Naive thymus-derived CD4-positive, alpha-beta T cell (primary cell): ENCODE measurements around the gene CACNA1G. TPM values are rescaled to one million over a fixed set of nuclear protein-coding genes. Genes with fewer than 3 reads are reported as not detected.

Source experiments
- ATAC-seq: fragments of 150-1000 bp; cut with Tn5 transposase; 2 replicates; pipeline ENCODE4 v1.10.0; 2021; ENCODE audit warnings: mild to moderate bottlenecking, moderate library complexity
- CTCF ChIA-PET: fragments of 350-600 bp; sonication (Branson Sonifier 250); formaldehyde crosslinking; loops from one replicate; lab custom pipeline; 2021; ENCODE audit warnings: antibody characterized with exemption; lab: Charles Lee
- POLR2A ChIA-PET: fragments of 350-600 bp; sonication (Branson Sonifier 250); formaldehyde crosslinking; loops from one replicate; lab custom pipeline; 2021; ENCODE audit warnings: antibody characterized with exemption, inconsistent platforms; lab: Charles Lee
- DNase-seq, 9 donors: peaks; one replicate each; pipeline versions ENCODE4 v3.0.0 to v3.0.0-alpha.2; 2020 to 2022; ENCODE audit warnings: mixed read lengths in 1 of 9
- H3K27ac ChIP-seq: one replicate; pipeline ENCODE4 v1.7.0; 2013; ENCODE audit warnings: mild to moderate bottlenecking, low read depth, low read length, moderate library complexity
- H3K27me3 ChIP-seq, 2 donors: one replicate each; pipeline ENCODE4 v1.7.0; 2013; ENCODE audit warnings: low read length in 2 of 2, mild to moderate bottlenecking in 2 of 2, moderate library complexity in 2 of 2; ENCODE audit not compliant: control insufficient read depth in 2 of 2, insufficient read depth in 2 of 2
- H3K36me3 ChIP-seq, 3 experiments: 1 replicate in 2 of 3; 2 replicates in 1 of 3; pipeline ENCODE4 v1.7.0; 2013; ENCODE audit warnings: low read length in 3 of 3, mild to moderate bottlenecking in 3 of 3, moderate library complexity in 1 of 3; ENCODE audit not compliant: insufficient read depth in 3 of 3, control insufficient read depth in 2 of 3
- H3K4me1 ChIP-seq, 2 donors: one replicate each; pipeline ENCODE4 v1.7.0; 2013; ENCODE audit warnings: low read length in 2 of 2, mild to moderate bottlenecking in 2 of 2, moderate library complexity in 1 of 2; ENCODE audit not compliant: control insufficient read depth in 2 of 2, insufficient read depth in 2 of 2
- H3K4me3 ChIP-seq: 2 replicates; pipeline ENCODE4 v1.7.0; 2013; ENCODE audit warnings: mild to moderate bottlenecking, low read length
- H3K9me3 ChIP-seq, 3 experiments: 1 replicate in 2 of 3; 2 replicates in 1 of 3; pipeline ENCODE4 v1.7.0; 2013; ENCODE audit warnings: low read length in 3 of 3; ENCODE audit not compliant: control insufficient read depth in 2 of 3
- H3K27ac Mint-ChIP-seq, 9 donors: one replicate each; pipeline ENCODE4 v1.8.0; 2020 to 2022; ENCODE audit warnings: mixed read lengths in 9 of 9, mild to moderate bottlenecking in 8 of 9, moderate library complexity in 5 of 9, inconsistent platforms in 2 of 9
- H3K27me3 Mint-ChIP-seq, 5 donors: one replicate each; pipeline ENCODE4 v1.8.0; 2021 to 2022; ENCODE audit warnings: mixed read lengths in 5 of 5, mild to moderate bottlenecking in 1 of 5
- H3K36me3 Mint-ChIP-seq, 5 donors: one replicate each; pipeline ENCODE4 v1.8.0; 2020 to 2022; ENCODE audit warnings: mixed read lengths in 5 of 5, mild to moderate bottlenecking in 3 of 5, inconsistent platforms in 1 of 5
- H3K4me1 Mint-ChIP-seq, 7 donors: one replicate each; pipeline ENCODE4 v1.8.0; 2020 to 2022; ENCODE audit warnings: mixed read lengths in 7 of 7, mild to moderate bottlenecking in 3 of 7, inconsistent platforms in 1 of 7
- H3K4me3 Mint-ChIP-seq, 10 donors: one replicate each; pipeline ENCODE4 v1.8.0; 2020 to 2022; ENCODE audit warnings: mild to moderate bottlenecking in 10 of 10, mixed read lengths in 10 of 10, moderate library complexity in 6 of 10, inconsistent platforms in 2 of 10
- H3K9me3 Mint-ChIP-seq, 11 donors: one replicate each; pipeline ENCODE4 v1.8.0; 2020 to 2022; ENCODE audit warnings: mixed read lengths in 11 of 11, mild to moderate bottlenecking in 4 of 11, inconsistent platforms in 1 of 11, moderate library complexity in 1 of 11
- intact Hi-C, 2 donors: fragments of 100-400 bp; cut with micrococcal nuclease; formaldehyde crosslinking; loops; one replicate each; pipeline ENCODE4 v1.15.1; 2023
- polyA plus RNA-seq, 2 donors: library from polyadenylated mRNA; unstranded; fragments of 300-500 nt; fragmentation: Illumina TruSeq; gene quantifications; one replicate each; pipeline ENCODE4 v1.2.3, GENCODE V29; 2021
- total RNA-seq, 6 experiments: library from RNA in 5 of 6; stranded (reverse) in 5 of 6; gene quantifications; 1 replicate in 5 of 6; 2 replicates in 1 of 6; pipeline ENCODE4 v1.2.3 and lab custom pipeline; 2021 to 2026

Gene CACNA1G
- total and polyA plus RNA-seq, 7 experiments from 2014 or later: not detected

GRCh38 chr17:50532452-50533024 lies 28.0 kb upstream of the CACNA1G start, which contains the start of gene EPN3:
Gene EPN3, plus strand, starts transcription at chr17:50532735. Its CDS starts 3,822 bp downstream, at chr17:50536557.
- DNase-seq (no peak), ATAC-seq (peak; percentile 42)
- Histone ChIP-seq H3K27ac (no peak within 1 kb of the TSS), H3K36me3 (no peaks in the 10 kb centered on the region), H3K4me3 (no peak within 1 kb of the TSS), H3K9me3 (no peaks in the 10 kb centered on the region), H3K27me3 (peaks cover 6 to 21% of the 10 kb centered on the region in 2 donors), H3K4me1 (peaks cover 0 to 17% of the 10 kb centered on the region in 2 donors)
- Mint-ChIP-seq H3K4me1 (peaks cover 8 to 24% (median 12%) of the 10 kb centered on the region in 7 donors), H3K4me3 (peak within 1 kb of the TSS in 7 of 10 donors; percentile 1 to 75 (median 55)), H3K9me3 (no peaks in the 10 kb centered on the region), H3K36me3 (no peaks in the 10 kb centered on the region), H3K27ac (no peak within 1 kb of the TSS), H3K27me3 (peaks cover 46 to 62% (median 58%) of the 10 kb centered on the region in 5 donors)
- ChIA-PET CTCF (interaction anchor here (0.6 kb wide), 1 partner anchor 439 kb away, joined by 3 read pairs; no protein-coding TSS in a partner anchor), POLR2A (no interaction called here)
- intact Hi-C loops: no loop called here

DNA sequence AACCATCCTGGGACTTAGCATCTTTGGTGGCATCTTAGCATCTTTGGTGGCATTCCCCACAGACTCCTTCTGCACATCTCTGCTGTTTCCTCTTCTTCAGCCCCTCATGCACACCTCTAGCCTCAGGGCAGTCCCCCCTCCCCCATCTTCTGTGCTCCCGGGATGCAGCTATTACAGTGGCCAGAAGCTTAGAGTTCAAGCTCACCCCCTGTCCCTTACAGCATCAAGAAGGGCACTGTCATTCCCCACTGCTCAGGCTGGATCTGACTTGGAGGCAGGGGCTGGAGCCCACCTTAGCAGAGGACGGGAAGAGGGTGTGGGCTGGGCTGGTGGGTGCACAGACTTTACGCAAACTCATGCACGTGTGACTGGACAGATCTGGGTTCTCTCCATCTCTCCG lies 27.3 kb upstream of the CACNA1G start:
- H3K27ac Mint-ChIP-seq: no peak overlapping the region
- ChIA-PET CTCF (no interaction called here), POLR2A (no interaction called here)
- H3K4me1 Mint-ChIP-seq: peaks cover 8 to 24% (median 12%) of the 10 kb centered on the region in 7 donors
- Histone ChIP-seq H3K27me3 (peaks cover 6 to 21% of the 10 kb centered on the region in 2 donors), H3K9me3 (no peaks in the 10 kb centered on the region), H3K4me3 (no peak overlapping the region), H3K4me1 (peaks cover 0 to 17% of the 10 kb centered on the region in 2 donors), H3K27ac (no peak overlapping the region), H3K36me3 (no peaks in the 10 kb centered on the region)
- H3K4me3 Mint-ChIP-seq: peak overlapping the region in 6 of 10 donors; percentile 1 to 75 (median 62)
- DNase-seq: no peak
- no peak for ATAC-seq
- no peaks in the 10 kb centered on the region for H3K36me3 Mint-ChIP-seq
- intact Hi-C loops: no loop called here
- no peaks in the 10 kb centered on the region for H3K9me3 Mint-ChIP-seq
- H3K27me3 Mint-ChIP-seq: peaks cover 46 to 62% (median 58%) of the 10 kb centered on the region in 5 donors

GRCh38 chr17:50533720-50534148 lies 26.8 kb upstream of the CACNA1G start:
- H3K36me3 Mint-ChIP-seq: no peaks in the 10 kb centered on the region
- ATAC-seq: no peak
- ChIA-PET POLR2A (no interaction called here), CTCF (no interaction called here)
- no peaks in the 10 kb centered on the region for H3K36me3 ChIP-seq
- peaks cover 8 to 24% (median 12%) of the 10 kb centered on the region in 7 donors for H3K4me1 Mint-ChIP-seq
- H3K27ac ChIP-seq: no peak overlapping the region
- H3K9me3 Mint-ChIP-seq: no peaks in the 10 kb centered on the region
- peak overlapping the region in 8 of 10 donors; percentile 1 to 75 (median 20) for H3K4me3 Mint-ChIP-seq
- H3K9me3 ChIP-seq: no peaks in the 10 kb centered on the region
- H3K27ac Mint-ChIP-seq: no peak overlapping the region
- H3K27me3 Mint-ChIP-seq: peaks cover 46 to 62% (median 52%) of the 10 kb centered on the region in 5 donors
- peaks cover 6 to 21% of the 10 kb centered on the region in 2 donors for H3K27me3 ChIP-seq
- no peak overlapping the region for H3K4me3 ChIP-seq
- H3K4me1 ChIP-seq: peaks cover 0 to 17% of the 10 kb centered on the region in 2 donors
- intact Hi-C loops: no loop called here
- no peak for DNase-seq

DNA sequence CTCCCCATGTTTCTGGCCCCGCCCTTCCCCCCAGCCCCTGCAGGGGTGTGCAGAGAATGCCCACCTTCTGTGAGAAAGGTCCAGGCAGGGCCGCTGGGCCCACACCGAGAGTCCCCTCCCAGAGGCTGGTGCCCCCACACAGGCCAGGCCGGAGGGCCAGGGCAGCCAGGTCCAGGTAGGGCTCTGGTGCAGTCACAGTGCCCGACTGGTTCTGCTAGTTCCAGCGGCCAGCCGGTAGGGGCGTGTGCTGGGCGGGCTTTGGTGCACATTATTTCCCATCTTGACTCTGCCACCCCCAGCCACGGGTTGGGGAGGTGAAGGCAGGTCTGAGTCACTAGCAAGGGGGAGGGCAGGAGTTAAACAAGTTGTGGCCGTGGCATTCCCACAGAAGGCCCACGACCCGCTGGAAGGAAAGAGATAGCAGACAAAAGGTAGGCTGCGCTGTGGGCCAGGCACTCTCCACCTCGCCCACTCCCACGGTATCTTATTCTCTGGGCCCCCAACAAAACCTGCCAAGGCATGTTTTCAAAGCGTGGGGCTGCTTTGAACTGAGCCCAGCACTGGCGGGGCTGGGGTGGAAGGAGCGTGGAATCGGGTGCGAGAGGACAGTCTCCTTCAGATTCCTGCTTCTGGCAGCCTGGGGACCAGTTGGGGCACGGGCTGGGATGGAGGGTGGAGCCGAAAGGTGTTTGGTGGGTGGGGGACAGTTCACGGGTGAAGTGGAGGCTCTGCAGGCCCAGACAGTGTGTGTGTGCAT lies 26.1 kb upstream of the CACNA1G start:
- Histone ChIP-seq H3K4me1 (peaks cover 0 to 17% of the 10 kb centered on the region in 2 donors), H3K36me3 (no peaks in the 10 kb centered on the region), H3K9me3 (no peaks in the 10 kb centered on the region), H3K27me3 (peaks cover 6 to 19% of the 10 kb centered on the region in 2 donors), H3K27ac (no peak overlapping the region), H3K4me3 (no peak overlapping the region)
- H3K27ac Mint-ChIP-seq: no peak overlapping the region
- H3K27me3 Mint-ChIP-seq: peaks cover 40 to 59% (median 47%) of the 10 kb centered on the region in 5 donors
- H3K4me3 Mint-ChIP-seq: peak overlapping the region in 3 of 10 donors; percentile 1 to 75 (median 72)
- H3K36me3 Mint-ChIP-seq: no peaks in the 10 kb centered on the region
- CTCF ChIA-PET: no interaction called here
- H3K9me3 Mint-ChIP-seq: no peaks in the 10 kb centered on the region
- peak; percentile 55 for ATAC-seq
- intact Hi-C loops: no loop called here
- POLR2A ChIA-PET: no interaction called here
- no peak for DNase-seq
- peaks cover 8 to 24% (median 12%) of the 10 kb centered on the region in 7 donors for H3K4me1 Mint-ChIP-seq

DNA sequence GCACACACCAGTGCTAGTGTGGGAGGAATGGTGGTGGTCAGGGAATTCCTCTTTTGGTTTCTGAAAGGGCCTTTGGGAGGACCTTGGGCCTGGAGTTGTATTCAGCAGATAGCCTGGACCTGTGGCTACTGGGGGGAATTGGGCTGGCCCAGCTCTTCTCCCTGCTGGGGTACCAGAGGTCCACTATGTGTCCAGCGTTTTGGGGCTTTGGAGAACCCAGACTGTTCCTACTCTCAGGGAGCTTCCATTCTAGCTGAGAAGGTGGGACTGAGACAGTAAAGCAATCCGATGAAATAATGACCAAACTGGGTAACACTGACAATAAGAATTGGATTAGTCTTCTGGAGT lies 25.6 kb upstream of the CACNA1G start:
- Histone ChIP-seq H3K4me3 (no peak overlapping the region), H3K27me3 (peaks cover 6 to 15% of the 10 kb centered on the region in 2 donors), H3K36me3 (no peaks in the 10 kb centered on the region), H3K27ac (no peak overlapping the region), H3K4me1 (peaks cover 0 to 17% of the 10 kb centered on the region in 2 donors), H3K9me3 (no peaks in the 10 kb centered on the region)
- ChIA-PET POLR2A (no interaction called here), CTCF (no interaction called here)
- Mint-ChIP-seq H3K36me3 (no peaks in the 10 kb centered on the region), H3K4me1 (peaks cover 8 to 24% (median 12%) of the 10 kb centered on the region in 7 donors), H3K9me3 (no peaks in the 10 kb centered on the region), H3K4me3 (no peak overlapping the region), H3K27me3 (peaks cover 35 to 53% (median 42%) of the 10 kb centered on the region in 5 donors), H3K27ac (no peak overlapping the region)
- no peak for DNase-seq
- intact Hi-C loops: no loop called here
- no peak for ATAC-seq

DNA sequence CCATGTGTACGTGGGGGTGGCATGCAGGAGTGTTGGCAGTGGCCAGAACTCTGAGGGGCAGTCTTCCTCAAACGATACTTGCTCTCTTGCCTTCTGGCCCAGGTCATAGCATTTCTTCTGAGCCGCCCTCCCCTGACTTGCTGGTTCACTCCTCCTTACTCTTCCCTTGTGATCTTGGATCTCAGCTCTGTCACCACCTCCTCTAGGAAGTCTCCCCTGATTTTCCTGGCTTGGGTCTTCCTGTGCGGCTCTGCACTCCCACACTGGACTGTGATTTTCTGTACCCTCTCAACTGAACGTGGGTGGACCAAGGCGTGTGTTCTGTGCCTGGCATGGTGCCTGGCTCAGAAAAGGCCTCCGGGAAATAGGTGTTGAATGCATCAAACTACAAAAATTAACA lies 25.1 kb upstream of the CACNA1G start:
- ChIA-PET POLR2A (no interaction called here), CTCF (no interaction called here)
- Histone ChIP-seq H3K36me3 (no peaks in the 10 kb centered on the region), H3K4me3 (no peak overlapping the region), H3K27ac (no peak overlapping the region), H3K4me1 (peaks cover 0 to 17% of the 10 kb centered on the region in 2 donors), H3K27me3 (peaks cover 6 to 15% of the 10 kb centered on the region in 2 donors), H3K9me3 (no peaks in the 10 kb centered on the region)
- no peak for DNase-seq
- Mint-ChIP-seq H3K4me1 (peaks cover 8 to 24% (median 12%) of the 10 kb centered on the region in 7 donors), H3K36me3 (no peaks in the 10 kb centered on the region), H3K4me3 (peak overlapping the region in 1 of 10 donors; percentile 2), H3K27me3 (peaks cover 32 to 52% (median 40%) of the 10 kb centered on the region in 5 donors), H3K27ac (no peak overlapping the region), H3K9me3 (no peaks in the 10 kb centered on the region)
- ATAC-seq: no peak
- intact Hi-C loops: no loop called here
